Smooth muscle cell of the brain vasculature (primary cell): Measurements from ENCODE around the gene LAMP1.
"Not testable (repeated sequence)": the region's sequence is repeated elsewhere in the genome, so short reads cannot be mapped to it uniquely, and the experiment has no call there.

Experiments used
- DNase-seq: peaks from one replicate; pipeline ENCODE4 v3.0.0-alpha.2; 2012; ENCODE audit warnings: low read depth, low spot score

Gene LAMP1

GRCh38 chr13:113327391-113327765 is 30.3 kb downstream of the LAMP1 start:
- no peak for DNase-seq

- no peak for DNase-seq
These were observed 30.9 kb downstream of the LAMP1 start for GRCh38 chr13:113327766-113328471.

- no peak for DNase-seq
These were observed 31.8 kb downstream of the LAMP1 start for GRCh38 chr13:113328851-113329250.

GRCh38 chr13:113329656-113330312 is 32.7 kb downstream of the LAMP1 start:
- DNase-seq = no peak

GRCh38 chr13:113332615-113333014 is 35.6 kb downstream of the LAMP1 start:
- DNase-seq = no peak

- DNase-seq = no peak
These were observed 36.0 kb downstream of the LAMP1 start for GRCh38 chr13:113333076-113333475.

- no peak for DNase-seq
These were observed 40.5 kb downstream of the LAMP1 start for GRCh38 chr13:113337556-113337955.

- no peak for DNase-seq
These were observed 40.9 kb downstream of the LAMP1 start for GRCh38 chr13:113337976-113338375.

- no peak for DNase-seq
These were observed 41.4 kb downstream of the LAMP1 start for GRCh38 chr13:113338451-113338850.

GRCh38 chr13:113342820-113343691 is 46.0 kb downstream of the LAMP1 start:
- no peak for DNase-seq

GRCh38 chr13:113343692-113343968 is 46.6 kb downstream of the LAMP1 start:
- DNase-seq = no peak

GRCh38 chr13:113345486-113345885 is 48.4 kb downstream of the LAMP1 start:
- no peak for DNase-seq

- not testable (repeated sequence) for DNase-seq
These were observed 50.7 kb downstream of the LAMP1 start for GRCh38 chr13:113347736-113348225.

GRCh38 chr13:113348591-113348990 is 51.6 kb downstream of the LAMP1 start:
- DNase-seq = no peak

- DNase-seq = no peak
These were observed 52.0 kb downstream of the LAMP1 start for GRCh38 chr13:113349050-113349449.

GRCh38 chr13:113349491-113349890 is 52.5 kb downstream of the LAMP1 start:
- no peak for DNase-seq

GRCh38 chr13:113350065-113350937 is 53.3 kb downstream of the LAMP1 start:
- no peak for DNase-seq

GRCh38 chr13:113350938-113351335 is 53.9 kb downstream of the LAMP1 start:
- no peak for DNase-seq

- DNase-seq = no peak
These were observed 54.5 kb downstream of the LAMP1 start for GRCh38 chr13:113351514-113352026.

- no peak for DNase-seq
These were observed 56.2 kb downstream of the LAMP1 start for GRCh38 chr13:113353254-113353653.
